Endothelial cell of hepatic sinusoid (primary cell): ENCODE measurements around the gene S100A16.

Experiments used
- in situ Hi-C: cut with HindIII; loops from 2 replicates; pipeline ENCODE4 v1.10.0; 2017; ENCODE audit warnings: low sequenced_read_pairs

Gene S100A16

GRCh38 chr1:153616144-153616916, 3.4 kb upstream of the S100A16 start, which contains the start of gene S100A14:
TSS of gene S100A14 (minus strand) at chr1:153616325. CDS start at chr1:153615858, 467 bp downstream.
- in situ Hi-C loops = no loop called here

GRCh38 chr1:153615406-153615805, 2.5 kb upstream of the S100A16 start:
- in situ Hi-C loops = no loop called here

- in situ Hi-C loops = no loop called here
Measured at GRCh38 chr1:153614906-153615305, 2.0 kb upstream of the S100A16 start.

- in situ Hi-C loops = no loop called here
Measured at GRCh38 chr1:153614189-153614900, 1.4 kb upstream of the S100A16 start.

GRCh38 chr1:153613406-153613805, 469 bp upstream of the S100A16 start:
- in situ Hi-C loops = no loop called here

- in situ Hi-C loops = no loop called here
Measured at GRCh38 chr1:153612111-153612754, 704 bp downstream of the S100A16 start.

- in situ Hi-C loops = no loop called here
Measured at GRCh38 chr1:153611356-153611755, 1.6 kb downstream of the S100A16 start.

GRCh38 chr1:153610811-153611301, 2.1 kb downstream of the S100A16 start:
- in situ Hi-C loops = no loop called here

GRCh38 chr1:153610334-153610733, 2.6 kb downstream of the S100A16 start:
- in situ Hi-C loops = no loop called here

GRCh38 chr1:153609585-153609907, 3.4 kb downstream of the S100A16 start:
- in situ Hi-C loops = no loop called here

- in situ Hi-C loops = no loop called here
Measured at GRCh38 chr1:153608742-153609584, 4.0 kb downstream of the S100A16 start.

GRCh38 chr1:153608089-153608682, 4.8 kb downstream of the S100A16 start:
- in situ Hi-C loops = no loop called here

GRCh38 chr1:153607381-153607780, 5.6 kb downstream of the S100A16 start:
- in situ Hi-C loops = no loop called here

- in situ Hi-C loops = no loop called here
Measured at GRCh38 chr1:153606194-153606593, 6.7 kb downstream of the S100A16 start.

- in situ Hi-C loops = no loop called here
Measured at GRCh38 chr1:153602749-153603148, 10.2 kb downstream of the S100A16 start.

GRCh38 chr1:153599847-153600246, 13.1 kb downstream of the S100A16 start:
- in situ Hi-C loops = no loop called here

GRCh38 chr1:153598309-153599172, 14.4 kb downstream of the S100A16 start:
- in situ Hi-C loops = no loop called here

- in situ Hi-C loops = no loop called here
Measured at GRCh38 chr1:153597206-153597605, 15.7 kb downstream of the S100A16 start.

GRCh38 chr1:153592748-153593147, 20.2 kb downstream of the S100A16 start:
- in situ Hi-C loops = no loop called here
